ENCODE results near the gene LRATD1.
A peak's percentile ranks its signal among the peaks of the same experiment; 100 is the strongest.

LRATD1 gene

GRCh38 chr2:14634182-14634488 lies 1.6 kb downstream of the LRATD1 start:
- no peak for DNase-seq

DNA sequence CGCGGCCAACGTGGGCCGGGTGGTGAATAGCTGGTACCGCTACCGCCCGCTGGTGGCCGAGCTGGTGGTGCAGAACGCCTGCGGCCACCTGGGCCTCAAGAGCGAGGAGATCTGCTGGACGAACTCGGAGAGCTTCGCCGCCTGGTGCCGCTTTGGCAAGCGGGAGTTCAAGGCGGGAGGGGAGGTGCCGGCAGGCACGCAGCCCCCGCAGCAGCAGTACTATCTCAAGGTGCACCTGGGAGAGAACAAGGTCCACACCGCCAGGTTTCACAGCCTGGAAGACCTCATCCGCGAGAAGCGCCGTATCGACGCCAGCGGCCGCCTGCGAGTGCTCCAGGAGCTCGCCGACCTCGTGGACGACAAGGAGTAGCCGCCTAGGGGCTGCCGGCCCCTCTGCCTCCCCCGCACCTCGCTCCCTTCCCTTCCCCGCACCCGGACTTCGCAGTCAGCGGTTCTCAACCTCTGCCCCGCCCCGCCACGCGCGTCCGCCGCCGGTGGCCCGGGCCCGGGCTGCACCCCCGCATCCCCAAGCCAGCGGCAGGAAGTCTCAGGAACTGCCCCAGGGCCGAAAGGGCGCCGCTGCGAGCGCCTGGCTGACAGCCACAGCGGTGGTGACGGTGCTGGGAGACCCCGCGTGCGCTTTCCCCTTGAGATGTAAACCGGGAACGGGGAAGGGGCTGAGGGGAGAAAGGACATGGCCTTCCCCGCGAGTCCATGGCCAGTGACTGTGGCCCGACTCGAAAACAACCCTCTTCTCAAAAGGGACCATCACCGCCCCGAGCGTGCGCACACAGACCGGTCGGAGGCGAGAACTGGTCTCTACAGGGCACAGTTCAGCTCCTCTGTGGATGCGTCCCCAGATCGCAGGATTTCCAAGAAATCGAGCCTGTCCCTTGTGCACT lies 2.2 kb downstream of the LRATD1 start:
- DNase-seq, result peak in 1 of 2 donors; percentile 2

DNA sequence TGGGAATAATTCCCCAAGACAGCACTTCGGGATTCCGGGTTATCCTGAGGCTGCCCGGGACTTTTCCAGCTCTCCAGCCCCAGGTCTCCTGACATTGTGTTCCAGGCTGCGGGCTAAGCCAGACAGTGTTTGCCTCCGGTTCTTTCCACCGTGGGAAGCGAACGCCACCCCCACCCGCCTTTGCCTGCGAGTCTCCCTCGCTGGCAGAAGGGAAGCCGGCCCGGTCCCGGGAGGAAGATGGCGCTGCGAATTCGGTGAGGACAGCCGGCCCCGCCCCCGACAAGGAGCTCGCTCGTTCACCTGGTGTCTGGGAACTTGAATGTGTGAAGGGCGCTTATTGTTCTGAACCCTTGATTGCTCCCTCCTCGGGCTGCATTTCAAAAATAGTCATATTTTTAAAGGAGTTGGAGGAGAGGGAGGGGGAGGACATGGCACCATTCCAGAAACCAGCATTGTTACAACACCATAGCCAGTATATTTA lies 2.9 kb downstream of the LRATD1 start:
- DNase-seq, result no peak

GRCh38 chr2:14638488-14638887 lies 6.0 kb downstream of the LRATD1 start:
- no peak for DNase-seq

- DNase-seq, result no peak
Observed at GRCh38 chr2:14641116-14641515, 8.6 kb downstream of the LRATD1 start.

- DNase-seq, result no peak
Observed at GRCh38 chr2:14642499-14642898, 10.0 kb downstream of the LRATD1 start.

- no peak for DNase-seq
Observed at GRCh38 chr2:14647714-14648113, 15.2 kb downstream of the LRATD1 start.

DNA sequence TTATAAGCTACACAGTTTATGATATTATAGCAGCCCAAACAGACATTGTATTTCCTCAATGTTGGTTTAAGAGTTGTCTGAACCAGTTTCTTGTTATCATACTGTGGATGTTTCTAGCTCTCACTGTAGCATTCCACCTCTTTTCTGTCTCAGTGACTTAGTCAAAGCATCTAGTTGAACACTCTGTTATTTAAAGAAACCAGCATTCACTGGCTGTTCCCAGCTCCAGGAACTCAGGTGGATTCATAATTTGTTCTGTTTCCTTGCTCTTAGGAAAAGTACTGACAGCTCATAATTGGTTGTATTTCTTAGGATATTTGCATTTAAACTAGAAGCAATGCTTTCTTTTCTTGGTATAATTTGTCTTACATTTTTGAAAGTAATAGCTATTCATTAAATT lies 17.5 kb downstream of the LRATD1 start:
- DNase-seq, result no peak

GRCh38 chr2:14654835-14655282 lies 22.3 kb downstream of the LRATD1 start:
- DNase-seq, result no peak

DNA sequence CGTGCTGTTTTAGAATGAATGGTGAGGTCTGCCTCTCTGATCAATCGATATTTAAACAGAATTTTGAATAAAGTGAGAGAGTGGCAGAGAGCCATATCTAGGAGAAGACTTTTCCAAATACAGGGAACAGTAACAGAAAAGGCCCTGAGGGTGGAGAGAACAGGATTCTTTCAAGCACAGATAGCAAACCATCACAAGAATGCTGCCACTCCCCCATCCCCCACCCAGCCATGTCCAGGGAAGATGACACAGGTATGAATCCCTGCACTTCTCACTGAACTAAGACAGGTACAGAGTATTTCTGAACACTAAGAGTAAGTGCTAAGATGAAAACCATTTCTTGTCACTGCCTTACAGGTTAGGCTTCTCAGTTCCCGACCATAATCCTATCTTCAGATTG lies 23.6 kb downstream of the LRATD1 start:
- no peak for DNase-seq

GRCh38 chr2:14661163-14661562 lies 28.6 kb downstream of the LRATD1 start:
- DNase-seq, result no peak

GRCh38 chr2:14673351-14673875 lies 40.9 kb downstream of the LRATD1 start:
- no peak for DNase-seq

- no peak for DNase-seq
Observed at GRCh38 chr2:14675489-14675888, 43.0 kb downstream of the LRATD1 start.

DNA sequence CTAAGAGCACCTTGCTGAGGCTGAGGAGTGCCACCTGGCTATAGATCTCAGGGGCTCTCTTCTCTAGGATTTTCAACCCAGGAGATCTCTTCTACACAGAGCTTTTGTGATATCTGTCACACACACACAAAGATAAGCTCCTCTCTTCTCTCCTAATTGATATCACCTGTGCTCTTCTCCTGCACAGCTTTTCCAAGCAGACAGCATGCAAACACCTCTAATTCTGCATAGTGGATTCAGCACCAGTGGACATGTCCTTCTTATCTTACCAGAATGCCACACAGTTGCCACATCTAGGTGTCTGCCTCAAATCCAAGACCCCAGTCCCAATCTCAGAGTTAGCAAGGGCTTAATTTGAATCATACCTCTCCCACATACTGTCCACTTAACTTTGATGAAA lies 43.9 kb downstream of the LRATD1 start:
- no peak for DNase-seq

GRCh38 chr2:14677039-14677438 lies 44.5 kb downstream of the LRATD1 start:
- DNase-seq, result no peak

DNA sequence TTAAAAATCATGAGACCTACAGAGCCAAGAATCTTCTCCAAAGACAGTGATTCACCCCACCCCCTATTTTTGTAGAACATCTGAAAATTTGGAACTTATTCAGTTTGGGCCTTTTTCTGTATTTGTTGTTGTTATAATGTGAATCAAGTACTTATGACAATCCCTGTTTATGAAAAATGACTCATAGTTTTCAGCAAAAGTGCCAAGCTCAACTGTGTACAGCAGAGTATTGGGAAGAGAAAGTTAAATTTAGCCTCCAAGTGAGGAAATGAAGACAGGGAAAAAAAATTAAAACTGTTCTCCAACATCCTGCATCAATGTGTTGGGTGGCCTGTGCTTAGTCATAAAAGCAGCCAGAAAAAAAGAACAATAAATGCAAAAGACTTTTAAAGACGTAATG lies 46.2 kb downstream of the LRATD1 start:
- no peak for DNase-seq

GRCh38 chr2:14681608-14682007 lies 49.1 kb downstream of the LRATD1 start:
- no peak for DNase-seq

Data from inflammatory macrophage (primary cell).